Colonic mucosa (tissue), 4 donors: ENCODE measurements around the gene OCRL. TPM values are rescaled to one million over a fixed set of nuclear protein-coding genes. Genes with fewer than 3 reads are reported as not detected.

ENCODE experiments used
- DNase-seq: peaks from one replicate; pipeline ENCODE4 v3.0.0-alpha.2; 2020
- H3K27ac ChIP-seq: fragments of 200-600 bp; one replicate; pipeline ENCODE4 v1.8.0; 2021
- H3K27me3 ChIP-seq: fragments of 200-600 bp; one replicate; pipeline ENCODE4 v1.8.0; 2021
- H3K36me3 ChIP-seq: fragments of 200-600 bp; one replicate; pipeline ENCODE4 v1.8.0; 2021
- H3K4me1 ChIP-seq: fragments of 200-600 bp; one replicate; pipeline ENCODE4 v1.8.0; 2021; ENCODE audit warnings: mild to moderate bottlenecking
- H3K4me3 ChIP-seq: fragments of 200-600 bp; one replicate; pipeline ENCODE4 v1.8.0; 2021
- H3K9ac ChIP-seq, 2 donors: one replicate each; pipeline ENCODE4 v1.7.0; 2013; ENCODE audit warnings: control low read depth in 2 of 2, low read depth in 2 of 2, low read length in 2 of 2
- H3K9me3 ChIP-seq: fragments of 200-600 bp; one replicate; pipeline ENCODE4 v1.8.0; 2021
- CTCF ChIP-seq: fragments of 200-600 bp; IDR thresholded peaks from one replicate; pipeline ENCODE4 v1.8.0; 2022; ENCODE audit warnings: antibody characterized with exemption, mild to moderate bottlenecking
- intact Hi-C: fragments of 100-400 bp; cut with DNase I; formaldehyde crosslinking; loops from one replicate; pipeline ENCODE4 v1.14.1; 2022
- total RNA-seq, 2 donors: library from RNA; stranded (reverse); fragmentation: NEBNext Ultra II Directional in 1 of 2; extraction: Animal tissue kit (Norgen Biotek cat#: 25700) in 1 of 2; gene quantifications; one replicate each; pipeline ENCODE4 v1.2.1, GENCODE V29; 2021
- donor health status: healthy.
- donor health status: DM: no; HTN: no; CAD: no.
- donor health status: DM: no; HTN: no; CAD: no.

OCRL gene
- total RNA-seq, 2 donors from 2014 or later: 26.2 to 32.8 TPM

- Histone ChIP-seq H3K4me3 (no peak overlapping the region), H3K4me1 (no peaks in the 10 kb centered on the region), H3K27me3 (peaks cover 6% of the 10 kb centered on the region), H3K9ac (no peak overlapping the region), H3K27ac (no peak overlapping the region), H3K9me3 (no peaks in the 10 kb centered on the region), H3K36me3 (no peaks in the 10 kb centered on the region)
- no peak for TF ChIP-seq CTCF
- no peak for DNase-seq
- intact Hi-C loops: no loop called here
Measured at GRCh38 chrX:129525162-129525561, 14.9 kb upstream of the OCRL start.

DNA sequence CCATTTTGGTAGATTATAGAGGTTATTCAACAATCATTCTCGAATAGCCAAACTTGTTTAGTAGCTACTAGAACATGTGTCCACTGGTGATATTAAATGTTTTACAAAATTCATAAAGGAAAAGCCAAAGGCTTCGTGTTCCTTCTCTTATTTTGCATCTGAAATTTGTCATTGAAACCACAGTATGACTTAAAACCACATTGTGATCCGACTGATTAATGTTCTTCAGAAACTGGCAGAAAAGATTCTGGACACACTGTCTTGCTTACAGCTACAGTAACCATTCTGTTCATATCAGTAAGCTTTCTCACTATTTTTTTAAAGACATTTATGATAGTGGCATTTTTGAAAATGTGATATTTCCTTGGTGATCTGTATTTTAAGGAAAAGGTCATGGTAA lies 14.2 kb upstream of the OCRL start:
- H3K9me3 ChIP-seq: no peaks in the 10 kb centered on the region
- no peak for TF ChIP-seq CTCF

GRCh38 chrX:129529685-129530281 lies 10.3 kb upstream of the OCRL start:
- Histone ChIP-seq H3K36me3 (no peaks in the 10 kb centered on the region), H3K9ac (no peak overlapping the region), H3K27ac (no peak overlapping the region), H3K27me3 (no peaks in the 10 kb centered on the region), H3K9me3 (no peaks in the 10 kb centered on the region), H3K4me3 (no peak overlapping the region), H3K4me1 (no peaks in the 10 kb centered on the region)
- no peak for TF ChIP-seq CTCF
- intact Hi-C loops: no loop called here
- no peak for DNase-seq

More for the DNA sequence above, 14.2 kb upstream of the OCRL start:
- no peak for DNase-seq
- intact Hi-C loops: no loop called here
- H3K36me3 ChIP-seq: no peaks in the 10 kb centered on the region
- no peak overlapping the region for H3K9ac ChIP-seq
- peaks cover 6% of the 10 kb centered on the region for H3K27me3 ChIP-seq
- no peaks in the 10 kb centered on the region for H3K4me1 ChIP-seq
- no peak overlapping the region for H3K4me3 ChIP-seq
- H3K27ac ChIP-seq: no peak overlapping the region

- H3K27me3 ChIP-seq: no peaks in the 10 kb centered on the region
- TF ChIP-seq CTCF: no peak
- intact Hi-C loops: no loop called here
- no peaks in the 10 kb centered on the region for H3K9me3 ChIP-seq
- no peak for DNase-seq
- no peaks in the 10 kb centered on the region for H3K4me1 ChIP-seq
- no peak overlapping the region for H3K9ac ChIP-seq
- no peak overlapping the region for H3K27ac ChIP-seq
- no peaks in the 10 kb centered on the region for H3K36me3 ChIP-seq
- no peak overlapping the region for H3K4me3 ChIP-seq
Measured at GRCh38 chrX:129530410-129530809, 9.6 kb upstream of the OCRL start.

- no peak for DNase-seq
- Histone ChIP-seq H3K27ac (no peak overlapping the region), H3K4me3 (no peak overlapping the region), H3K4me1 (no peaks in the 10 kb centered on the region), H3K27me3 (no peaks in the 10 kb centered on the region), H3K9ac (no peak overlapping the region), H3K9me3 (no peaks in the 10 kb centered on the region), H3K36me3 (no peaks in the 10 kb centered on the region)
- no peak for TF ChIP-seq CTCF
- intact Hi-C loops: no loop called here
Measured at GRCh38 chrX:129531132-129531531, 8.9 kb upstream of the OCRL start.
